Fibroblast of upper back skin (primary cell): Measurements from ENCODE around the gene SLC20A1.
"Not testable (repeated sequence)": the region's sequence is repeated elsewhere in the genome, so short reads cannot be mapped to it uniquely, and the experiment has no call there.

ENCODE experiments used
- DNase-seq: peaks from one replicate; pipeline ENCODE4 v3.0.0-alpha.2; 2013

Gene SLC20A1

DNA sequence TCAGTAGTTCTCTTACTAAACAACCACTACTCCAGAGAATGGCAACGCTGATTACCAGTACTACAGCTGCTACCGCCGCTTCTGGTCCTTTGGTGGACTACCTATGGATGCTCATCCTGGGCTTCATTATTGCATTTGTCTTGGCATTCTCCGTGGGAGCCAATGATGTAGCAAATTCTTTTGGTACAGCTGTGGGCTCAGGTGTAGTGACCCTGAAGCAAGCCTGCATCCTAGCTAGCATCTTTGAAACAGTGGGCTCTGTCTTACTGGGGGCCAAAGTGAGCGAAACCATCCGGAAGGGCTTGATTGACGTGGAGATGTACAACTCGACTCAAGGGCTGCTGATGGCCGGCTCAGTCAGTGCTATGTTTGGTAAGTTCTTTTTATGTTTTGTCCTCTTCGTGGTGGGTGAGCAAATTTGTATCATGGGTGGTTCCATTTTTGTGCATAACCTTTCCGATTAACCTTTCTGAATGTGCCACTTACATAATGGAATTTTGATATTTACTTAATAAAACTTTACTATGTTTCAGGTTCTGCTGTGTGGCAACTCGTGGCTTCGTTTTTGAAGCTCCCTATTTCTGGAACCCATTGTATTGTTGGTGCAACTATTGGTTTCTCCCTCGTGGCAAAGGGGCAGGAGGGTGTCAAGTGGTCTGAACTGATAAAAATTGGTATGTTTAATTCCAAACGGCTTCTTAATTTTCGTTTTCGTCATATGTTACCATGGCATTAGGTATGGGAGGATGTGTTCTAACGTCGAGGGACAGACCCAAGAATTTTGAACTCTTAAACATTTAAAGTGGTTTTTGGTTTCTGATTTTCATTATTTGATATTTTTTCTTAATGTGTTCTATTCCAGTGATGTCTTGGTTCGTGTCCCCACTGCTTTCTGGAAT is 1.3 kb downstream of the SLC20A1 start:
- peak; percentile 31 for DNase-seq

DNA sequence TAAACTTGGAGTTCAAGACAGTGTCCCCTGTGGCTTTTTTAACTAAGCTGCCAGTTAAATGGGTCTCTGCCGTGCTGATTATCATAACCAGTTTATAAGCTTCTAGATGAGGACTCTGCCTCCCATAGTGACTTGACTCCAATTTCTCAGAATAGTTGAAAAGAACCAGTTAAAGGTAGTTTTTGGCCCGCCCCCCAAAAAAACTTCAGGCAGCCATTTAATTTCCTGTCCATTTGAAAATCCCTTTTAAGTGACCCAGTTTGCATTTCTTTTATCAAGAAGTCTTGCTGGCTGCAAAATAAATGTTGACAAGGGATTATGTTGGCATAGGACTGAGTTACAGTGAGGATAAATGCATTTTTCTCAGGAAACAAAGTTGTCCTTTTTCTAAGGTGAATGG is 2.3 kb downstream of the SLC20A1 start:
- DNase-seq, result no peak

DNA sequence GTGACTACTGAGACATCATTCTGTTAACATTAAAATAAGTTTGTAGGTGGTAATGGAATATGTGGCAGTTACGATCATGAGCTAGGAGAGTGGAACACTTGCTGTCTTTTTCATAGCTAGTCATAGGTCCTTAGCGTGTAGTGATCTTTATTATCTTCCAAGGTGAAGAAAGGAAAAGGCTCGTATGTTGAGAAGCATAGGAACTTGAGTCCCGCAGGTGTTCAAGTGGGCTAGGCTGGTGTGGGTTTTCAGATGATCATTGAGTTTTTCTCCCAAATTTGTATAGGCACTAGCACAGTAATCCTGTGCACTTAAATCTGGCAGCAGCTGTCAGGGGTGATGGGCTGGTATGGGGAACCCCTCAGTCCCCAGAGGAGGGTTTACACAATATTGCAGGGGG is 10.9 kb downstream of the SLC20A1 start:
- DNase-seq, result no peak

DNA sequence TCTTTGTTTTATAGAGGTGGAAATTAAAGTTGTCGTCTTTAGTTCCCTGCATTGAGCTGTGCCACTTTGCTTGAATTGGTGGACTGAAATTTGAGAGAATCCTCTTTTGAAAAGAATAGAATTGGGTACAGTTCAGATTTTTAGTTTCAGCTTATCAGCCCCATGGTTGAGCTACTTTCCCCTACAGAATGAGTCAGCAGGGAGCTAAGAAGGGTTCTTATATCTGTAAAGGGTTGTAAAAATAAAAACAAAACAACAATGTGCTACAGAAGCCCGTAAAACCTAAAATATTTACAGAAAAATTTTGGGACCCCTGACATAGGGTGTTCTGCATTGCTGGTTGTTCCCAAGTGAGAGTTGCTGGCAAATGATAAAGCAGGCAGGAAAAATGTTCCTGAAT is 12.6 kb downstream of the SLC20A1 start:
- DNase-seq, result no peak

DNA sequence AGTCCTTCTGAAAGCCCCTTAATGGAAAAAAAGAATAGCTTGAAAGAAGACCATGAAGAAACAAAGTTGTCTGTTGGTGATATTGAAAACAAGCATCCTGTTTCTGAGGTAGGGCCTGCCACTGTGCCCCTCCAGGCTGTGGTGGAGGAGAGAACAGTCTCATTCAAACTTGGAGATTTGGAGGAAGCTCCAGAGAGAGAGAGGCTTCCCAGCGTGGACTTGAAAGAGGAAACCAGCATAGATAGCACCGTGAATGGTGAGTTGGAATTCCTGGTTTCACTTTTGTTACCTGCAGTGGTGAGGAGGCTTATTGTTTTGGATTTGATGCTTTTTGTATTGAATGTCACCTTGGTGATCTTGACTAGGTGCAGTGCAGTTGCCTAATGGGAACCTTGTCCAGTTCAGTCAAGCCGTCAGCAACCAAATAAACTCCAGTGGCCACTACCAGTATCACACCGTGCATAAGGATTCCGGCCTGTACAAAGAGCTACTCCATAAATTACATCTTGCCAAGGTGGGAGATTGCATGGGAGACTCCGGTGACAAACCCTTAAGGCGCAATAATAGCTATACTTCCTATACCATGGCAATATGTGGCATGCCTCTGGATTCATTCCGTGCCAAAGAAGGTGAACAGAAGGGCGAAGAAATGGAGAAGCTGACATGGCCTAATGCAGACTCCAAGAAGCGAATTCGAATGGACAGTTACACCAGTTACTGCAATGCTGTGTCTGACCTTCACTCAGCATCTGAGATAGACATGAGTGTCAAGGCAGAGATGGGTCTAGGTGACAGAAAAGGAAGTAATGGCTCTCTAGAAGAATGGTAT is 13.3 kb downstream of the SLC20A1 start:
- DNase-seq, result no peak

GRCh38 chr2:112660138-112660537 is 14.4 kb downstream of the SLC20A1 start:
- no peak for DNase-seq

DNA sequence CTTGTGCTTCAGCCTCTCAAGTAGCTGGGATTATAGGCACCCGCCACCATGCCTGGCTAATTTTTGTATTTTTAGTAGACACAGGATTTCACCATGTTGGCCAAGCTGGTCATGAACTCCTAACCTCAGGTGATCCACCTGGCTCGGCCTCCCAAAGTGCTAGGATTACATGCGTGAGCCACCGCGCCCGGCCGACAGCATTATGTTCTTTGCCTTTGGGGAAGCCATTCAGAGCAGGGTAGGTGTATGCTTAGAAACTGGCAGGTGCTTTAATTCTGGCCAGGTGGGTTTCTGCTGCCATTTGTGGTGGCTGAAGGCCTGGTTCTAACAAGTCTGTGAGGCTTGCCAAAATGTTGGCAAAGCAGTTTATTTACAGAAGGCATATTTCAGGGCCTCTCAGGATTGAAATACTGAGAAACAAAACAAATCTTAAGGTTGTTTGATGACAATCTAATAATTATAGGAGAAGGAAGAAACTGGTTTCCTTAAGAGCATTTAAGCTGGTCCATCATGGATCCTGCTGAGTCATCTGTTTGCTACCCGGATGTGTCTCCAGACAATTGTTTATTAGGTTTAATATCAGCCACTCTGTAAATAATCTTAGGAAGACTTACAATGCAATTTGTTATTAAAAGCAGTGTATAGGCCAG is 16.0 kb downstream of the SLC20A1 start:
- no peak for DNase-seq

DNA sequence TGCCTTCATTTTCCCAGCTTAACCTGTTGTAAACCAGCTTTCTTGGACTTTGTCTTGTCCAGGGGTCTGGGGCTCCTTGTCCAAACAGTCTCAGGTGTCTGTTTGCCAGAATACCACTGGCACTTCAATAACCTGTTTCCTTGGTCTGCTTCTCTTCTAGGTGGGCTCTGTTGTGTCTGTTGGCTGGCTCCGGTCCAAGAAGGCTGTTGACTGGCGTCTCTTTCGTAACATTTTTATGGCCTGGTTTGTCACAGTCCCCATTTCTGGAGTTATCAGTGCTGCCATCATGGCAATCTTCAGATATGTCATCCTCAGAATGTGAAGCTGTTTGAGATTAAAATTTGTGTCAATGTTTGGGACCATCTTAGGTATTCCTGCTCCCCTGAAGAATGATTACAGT is 17.0 kb downstream of the SLC20A1 start:
- DNase-seq, result no peak

GRCh38 chr2:112664689-112665088 is 18.9 kb downstream of the SLC20A1 start:
- DNase-seq, result no peak

- DNase-seq, result no peak
Observed at GRCh38 chr2:112665113-112665780, 19.5 kb downstream of the SLC20A1 start.

DNA sequence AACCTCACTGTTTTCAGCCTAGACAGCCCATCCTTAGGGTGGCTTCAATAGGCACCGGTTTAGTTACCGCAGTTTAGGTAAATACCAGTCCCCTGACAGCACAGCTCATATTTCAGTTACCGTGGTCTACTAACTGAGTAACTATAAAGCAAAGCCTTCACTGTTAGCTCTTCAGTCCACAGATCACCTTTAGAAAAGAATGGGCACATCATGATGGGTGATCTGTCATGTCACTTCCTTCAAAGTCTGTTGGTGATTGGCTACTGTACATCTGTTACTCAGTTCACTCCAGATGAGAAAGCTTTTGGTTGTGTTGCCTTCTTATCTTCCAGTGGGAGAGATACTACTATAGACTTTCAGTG is 21.0 kb downstream of the SLC20A1 start:
- no peak for DNase-seq

DNA sequence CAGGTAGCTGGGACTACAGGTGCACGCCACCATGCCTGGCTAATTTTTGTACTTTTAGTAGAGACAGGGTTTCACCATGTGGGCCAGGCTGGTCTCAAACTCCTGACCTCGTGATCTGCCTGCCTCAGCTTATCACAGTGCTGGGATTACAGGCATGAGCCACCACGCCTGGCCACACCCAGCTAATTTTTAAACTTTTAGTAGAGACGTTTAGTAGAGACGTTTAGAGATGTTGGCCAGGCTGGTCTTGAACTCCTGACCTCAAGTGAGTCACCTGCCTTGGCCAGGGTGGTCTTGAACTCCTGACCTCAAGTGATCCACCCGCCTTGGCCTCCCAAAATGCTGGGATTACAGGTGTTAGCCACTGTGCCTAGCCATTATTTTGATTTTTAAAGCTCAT is 21.8 kb downstream of the SLC20A1 start:
- DNase-seq, result not testable (repeated sequence)

DNA sequence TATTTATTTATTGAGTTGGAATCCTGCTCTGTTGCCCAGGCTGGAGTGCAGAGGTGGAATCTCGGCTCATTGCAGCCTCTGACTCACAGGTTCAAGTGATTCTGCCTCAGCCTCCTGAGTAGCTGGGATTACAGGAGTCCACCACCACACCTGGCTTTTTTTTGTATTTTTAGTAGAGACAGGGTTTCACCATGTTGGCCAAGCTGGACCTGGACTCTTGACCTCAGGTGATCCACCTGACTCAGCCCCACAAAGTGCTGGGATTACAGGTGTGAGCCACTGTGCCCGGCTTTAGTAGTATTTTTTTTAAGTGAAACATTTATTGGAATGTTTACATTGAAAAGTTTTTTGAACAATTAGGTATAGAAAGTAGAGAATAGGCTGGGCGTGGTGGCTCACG is 23.9 kb downstream of the SLC20A1 start:
- no peak for DNase-seq

DNA sequence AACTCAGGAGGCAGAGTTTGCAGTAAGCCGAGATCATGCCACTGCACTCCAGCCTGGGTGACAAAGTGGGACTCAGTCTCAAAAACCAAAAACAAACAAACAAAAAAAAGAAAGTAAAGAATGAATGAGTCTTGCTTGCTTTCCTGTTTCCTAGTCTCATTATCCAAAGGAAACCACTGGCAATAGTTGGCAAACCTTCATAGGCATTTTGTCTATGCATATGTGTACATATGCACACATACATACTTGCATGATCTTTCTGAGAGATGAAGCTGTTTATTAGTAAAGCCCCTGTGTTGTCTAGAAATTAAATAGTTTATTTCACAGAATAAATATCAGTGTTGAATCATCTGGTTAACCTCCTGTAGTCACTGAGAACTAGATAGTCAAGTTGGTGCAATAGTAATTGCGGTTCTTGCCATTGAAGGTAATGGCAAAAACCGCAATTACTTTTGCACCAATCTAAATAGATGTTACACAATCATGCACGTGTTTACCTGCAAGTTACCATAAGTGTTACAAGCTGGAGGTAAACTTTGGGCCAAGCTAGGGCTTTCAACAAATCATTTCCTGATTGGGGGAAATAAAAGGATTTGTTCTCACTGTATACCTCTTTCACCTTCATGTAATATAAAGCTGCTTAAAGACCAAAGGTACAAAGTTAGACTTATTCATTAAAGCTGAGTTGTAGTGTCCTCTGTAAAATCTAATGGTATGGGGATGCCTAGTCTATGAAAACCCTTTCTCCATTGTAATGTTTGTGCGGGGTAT is 24.7 kb downstream of the SLC20A1 start:
- DNase-seq, result no peak

DNA sequence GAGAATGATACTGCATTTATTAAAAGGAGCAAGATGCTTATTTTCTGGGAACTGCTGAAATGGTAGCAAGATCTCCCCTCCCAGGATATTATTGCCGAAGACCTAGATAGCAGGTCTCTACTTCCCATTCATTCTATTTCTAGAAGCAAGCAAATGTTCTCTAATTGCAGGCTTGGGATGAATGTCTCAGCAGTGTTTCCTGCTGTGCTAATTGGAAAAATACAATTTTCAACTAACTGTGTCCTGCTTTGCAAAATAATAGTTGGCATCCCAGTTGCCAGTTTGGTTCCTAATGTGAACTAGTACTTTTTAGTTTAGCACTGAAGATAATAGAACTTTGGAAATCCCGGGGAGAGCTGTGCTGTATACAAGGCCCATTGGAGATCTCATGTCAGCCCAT is 26.1 kb downstream of the SLC20A1 start:
- DNase-seq, result no peak

DNA sequence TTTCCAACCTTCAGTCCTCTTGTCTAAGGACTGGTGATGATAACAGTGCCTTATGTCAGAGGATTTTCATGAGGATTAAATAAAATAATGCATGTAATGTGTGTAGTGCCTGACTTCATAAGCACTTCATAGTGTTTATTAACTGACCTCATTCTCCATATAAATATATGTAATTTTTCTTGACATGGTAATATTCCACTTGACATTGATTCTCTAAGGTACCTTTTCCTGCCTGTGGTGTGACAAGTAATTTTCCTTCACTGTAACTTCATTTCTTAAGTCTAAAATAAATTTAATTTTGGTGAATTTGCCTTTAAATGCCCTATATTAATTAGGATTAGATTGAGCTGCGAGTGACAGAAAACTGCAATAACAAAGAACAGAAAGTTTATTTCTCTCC is 27.3 kb downstream of the SLC20A1 start:
- DNase-seq, result no peak

DNA sequence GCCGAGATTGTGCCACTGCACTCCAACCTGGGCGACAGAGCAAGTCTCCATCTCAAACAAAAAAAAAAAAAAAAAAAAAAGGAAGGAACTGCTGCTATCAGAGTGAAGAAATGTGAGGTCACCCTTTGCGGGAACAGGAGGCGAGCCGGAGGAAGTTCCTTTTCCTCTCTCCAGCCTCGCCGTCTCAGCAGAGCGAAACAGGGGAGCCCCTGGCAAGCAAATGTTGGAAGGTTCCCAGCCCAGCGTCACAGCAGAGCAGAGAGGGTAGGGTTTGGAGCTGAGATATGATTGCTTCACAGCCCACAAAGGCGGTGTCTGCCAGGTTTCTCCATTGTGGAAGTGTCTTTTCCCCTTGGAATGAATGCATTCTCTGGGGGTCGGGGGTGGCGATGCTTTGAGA is 28.5 kb downstream of the SLC20A1 start:
- peak; percentile 5 for DNase-seq

- no peak for DNase-seq
Observed at GRCh38 chr2:112679484-112679883, 33.7 kb downstream of the SLC20A1 start.

GRCh38 chr2:112680666-112681101 is 34.9 kb downstream of the SLC20A1 start:
- DNase-seq, result no peak

DNA sequence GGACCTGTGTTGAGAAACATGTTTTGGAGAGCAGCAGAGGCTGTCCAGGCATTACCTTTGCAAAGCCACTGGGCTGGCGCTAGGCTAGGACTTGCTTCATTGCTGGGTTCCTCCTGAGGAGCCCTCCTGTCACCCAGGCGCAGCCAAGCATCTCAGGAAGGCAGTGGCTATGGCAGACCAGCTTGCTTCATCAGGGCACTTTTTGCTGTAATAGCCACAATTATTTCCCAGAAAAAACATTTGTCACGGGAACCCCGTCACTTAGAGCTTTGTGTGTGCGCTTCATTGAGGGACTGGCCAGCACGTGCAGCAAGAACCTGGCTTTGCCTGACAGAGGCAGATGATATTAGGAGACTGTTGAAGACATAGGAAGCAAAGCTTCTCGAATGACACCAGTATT is 36.4 kb downstream of the SLC20A1 start:
- no peak for DNase-seq

- DNase-seq, result no peak
Observed at GRCh38 chr2:112683550-112684414, 38.0 kb downstream of the SLC20A1 start.
